ENCODE results near the gene FAF1.

DNA sequence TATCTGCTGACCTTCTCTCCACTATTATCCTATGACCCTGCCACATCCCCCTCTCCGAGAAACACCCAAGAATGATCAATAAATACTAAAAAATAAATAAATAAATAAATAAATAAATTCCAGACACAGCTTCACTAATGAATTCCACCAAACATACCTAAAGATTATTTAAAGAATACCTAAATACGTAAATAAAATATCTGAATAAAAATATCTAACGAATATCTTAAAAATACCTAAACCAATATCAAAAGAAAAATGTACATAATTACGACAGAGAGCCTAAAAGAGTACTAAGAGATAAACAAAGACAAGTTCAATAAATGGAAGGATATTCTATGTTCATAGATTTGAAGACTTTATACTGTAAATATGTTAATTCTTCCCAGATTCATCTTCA is 132.5 kb downstream of the FAF1 start:
- TF ChIP-seq, protein P1, sequence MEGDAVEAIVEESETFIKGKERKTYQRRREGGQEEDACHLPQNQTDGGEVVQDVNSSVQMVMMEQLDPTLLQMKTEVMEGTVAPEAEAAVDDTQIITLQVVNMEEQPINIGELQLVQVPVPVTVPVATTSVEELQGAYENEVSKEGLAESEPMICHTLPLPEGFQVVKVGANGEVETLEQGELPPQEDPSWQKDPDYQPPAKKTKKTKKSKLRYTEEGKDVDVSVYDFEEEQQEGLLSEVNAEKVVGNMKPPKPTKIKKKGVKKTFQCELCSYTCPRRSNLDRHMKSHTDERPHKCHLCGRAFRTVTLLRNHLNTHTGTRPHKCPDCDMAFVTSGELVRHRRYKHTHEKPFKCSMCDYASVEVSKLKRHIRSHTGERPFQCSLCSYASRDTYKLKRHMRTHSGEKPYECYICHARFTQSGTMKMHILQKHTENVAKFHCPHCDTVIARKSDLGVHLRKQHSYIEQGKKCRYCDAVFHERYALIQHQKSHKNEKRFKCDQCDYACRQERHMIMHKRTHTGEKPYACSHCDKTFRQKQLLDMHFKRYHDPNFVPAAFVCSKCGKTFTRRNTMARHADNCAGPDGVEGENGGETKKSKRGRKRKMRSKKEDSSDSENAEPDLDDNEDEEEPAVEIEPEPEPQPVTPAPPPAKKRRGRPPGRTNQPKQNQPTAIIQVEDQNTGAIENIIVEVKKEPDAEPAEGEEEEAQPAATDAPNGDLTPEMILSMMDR (IDR thresholded peaks at IDR 0.05): no peak
- no peak for TF ChIP-seq POLR2A (IDR thresholded peaks at IDR 0.05)
- no peak for TF ChIP-seq EP300 (IDR thresholded peaks at IDR 0.05)
- no peak for TF ChIP-seq POLR2AphosphoS5 (IDR thresholded peaks at IDR 0.05)
